GM23338 (cell line): ENCODE data around the gene AQP1. TPM values are rescaled to one million over a fixed set of nuclear protein-coding genes. Genes with fewer than 3 reads are reported as not detected.

Experiments used
- ATAC-seq: fragments of 200-7000 bp; cut with Tn5 transposase; 3 replicates; pipeline ENCODE4 v1.9.1; 2020
- DNase-seq: peaks from one replicate; pipeline ENCODE4 v3.0.0-alpha.2; 2015; ENCODE audit warnings: low spot score
- H2AFZ ChIP-seq: fragments of 200-600 bp; sonication (generic); 2 replicates; pipeline ENCODE4 v1.8.0; 2016; ENCODE audit warnings: antibody characterized with exemption, mild to moderate bottlenecking, moderate library complexity
- H3F3A ChIP-seq: fragments of 200-600 bp; sonication (generic); replicated peaks from 2 replicates; pipeline ENCODE4 v1.8.0; 2017; ENCODE audit warnings: antibody characterized with exemption, mixed run types, low read depth
- H3K27ac ChIP-seq: fragments of 200-600 bp; sonication (generic); 2 replicates; pipeline ENCODE4 v1.6.1; 2016; ENCODE audit warnings: low read depth
- H3K27me3 ChIP-seq: fragments of 200-600 bp; sonication (generic); 2 replicates; pipeline ENCODE4 v1.8.0; 2016; ENCODE audit warnings: mild to moderate bottlenecking, mixed run types, moderate library complexity; ENCODE audit not compliant: insufficient read depth
- H3K36me3 ChIP-seq: fragments of 200-600 bp; sonication (generic); 2 replicates; pipeline ENCODE4 v1.8.0; 2016; ENCODE audit warnings: mild to moderate bottlenecking; ENCODE audit not compliant: insufficient read depth
- H3K4me1 ChIP-seq: fragments of 200-600 bp; sonication (generic); 2 replicates; pipeline ENCODE4 v1.8.0; 2016; ENCODE audit warnings: mild to moderate bottlenecking, moderate library complexity; ENCODE audit not compliant: insufficient read depth
- H3K4me2 ChIP-seq: fragments of 200-600 bp; sonication (generic); 2 replicates; pipeline ENCODE4 v1.7.1; 2017; ENCODE audit warnings: mixed run types
- H3K4me3 ChIP-seq: fragments of 200-600 bp; sonication (generic); 2 replicates; pipeline ENCODE4 v1.6.1; 2016; ENCODE audit warnings: mixed run types
- H3K79me2 ChIP-seq: fragments of 200-600 bp; sonication (generic); replicated peaks from 2 replicates; pipeline ENCODE4 v1.8.0; 2017; ENCODE audit warnings: mild to moderate bottlenecking; ENCODE audit not compliant: insufficient read depth
- H3K9me2 ChIP-seq: fragments of 200-600 bp; sonication (generic); 2 replicates; pipeline ENCODE4 v1.8.0; 2017; ENCODE audit not compliant: insufficient read depth
- H4K20me1 ChIP-seq: fragments of 200-600 bp; sonication (generic); replicated peaks from 2 replicates; pipeline ENCODE4 v1.8.0; 2017; ENCODE audit warnings: mild to moderate bottlenecking; ENCODE audit not compliant: insufficient read depth
- H3K27ac Mint-ChIP-seq: 2 replicates; pipeline ENCODE4 v1.8.0; 2020; ENCODE audit warnings: inconsistent platforms, mild to moderate bottlenecking, moderate library complexity, mixed read lengths
- H3K27me3 Mint-ChIP-seq: 3 replicates; pipeline ENCODE4 v1.8.0; 2022; ENCODE audit warnings: low read depth, mild to moderate bottlenecking, moderate library complexity, mixed read lengths, inconsistent platforms; ENCODE audit not compliant: insufficient read depth, poor library complexity
- H3K36me3 Mint-ChIP-seq: 3 replicates; pipeline ENCODE4 v1.8.0; 2021; ENCODE audit warnings: low read depth, mild to moderate bottlenecking, inconsistent platforms, moderate library complexity, mixed read lengths
- H3K4me1 Mint-ChIP-seq: 3 replicates; pipeline ENCODE4 v1.8.0; 2020; ENCODE audit warnings: mild to moderate bottlenecking, inconsistent platforms, mixed read lengths
- H3K4me3 Mint-ChIP-seq: 3 replicates; pipeline ENCODE4 v1.8.0; 2021; ENCODE audit warnings: moderate library complexity, mild to moderate bottlenecking, inconsistent platforms, mixed read lengths
- H3K9me3 Mint-ChIP-seq: 3 replicates; pipeline ENCODE4 v1.8.0; 2020; ENCODE audit warnings: moderate library complexity, mild to moderate bottlenecking, inconsistent platforms, mixed read lengths
- CREB1 ChIP-seq: fragments of 250-450 bp; sonication (Bioruptor Pico); IDR thresholded peaks from 2 replicates; pipeline ENCODE4 v1.5.0; 2020; ENCODE audit warnings: low read depth, mild to moderate bottlenecking, moderate library complexity
- CTCF ChIP-seq, 2 experiments: fragments of 200-600 bp in 1 of 2; sonication (generic) in 1 of 2; conservative IDR thresholded peaks; 2 replicates each; pipeline versions ENCODE4 v1.5.1 to v1.6.1; 2016 to 2017; ENCODE audit warnings: antibody characterized with exemption in 2 of 2, low read depth in 2 of 2, mild to moderate bottlenecking in 2 of 2, moderate library complexity in 1 of 2
- EZH2phosphoT487 ChIP-seq: fragments of 200-600 bp; sonication (generic); IDR thresholded peaks from one replicate; pipeline ENCODE4 v1.8.1; 2018; ENCODE audit warnings: antibody characterized with exemption; ENCODE audit not compliant: unreplicated experiment
- JUNB ChIP-seq: IDR thresholded peaks from one replicate; pipeline ENCODE4 v1.6.1; 2016; ENCODE audit warnings: antibody characterized with exemption; ENCODE audit not compliant: unreplicated experiment
- NANOG ChIP-seq: IDR thresholded peaks from 2 replicates; pipeline ENCODE4 v1.6.1; 2016; ENCODE audit warnings: antibody characterized with exemption, borderline replicate concordance
- POLR2AphosphoS5 ChIP-seq: IDR thresholded peaks from 2 replicates; pipeline ENCODE4 v1.6.1; 2016; ENCODE audit warnings: antibody characterized with exemption, low read depth
- REST ChIP-seq: IDR thresholded peaks from one replicate; pipeline ENCODE4 v1.6.1; 2018; ENCODE audit warnings: antibody characterized with exemption; ENCODE audit not compliant: unreplicated experiment
- STAT1 ChIP-seq: IDR thresholded peaks from one replicate; pipeline ENCODE4 v1.6.1; 2016; ENCODE audit warnings: antibody characterized with exemption; ENCODE audit not compliant: unreplicated experiment
- ZNF114 ChIP-seq: fragments of 250-450 bp; sonication (Bioruptor Pico); IDR thresholded peaks from 2 replicates; pipeline ENCODE4 v1.5.0; 2020; ENCODE audit warnings: mild to moderate bottlenecking, moderate library complexity
- ZNF331 ChIP-seq: fragments of 250-450 bp; sonication (Bioruptor Pico); IDR thresholded peaks from 2 replicates; pipeline ENCODE4 v1.5.0; 2020; ENCODE audit warnings: low read depth, mild to moderate bottlenecking, moderate library complexity
- polyA plus RNA-seq: library from polyadenylated mRNA; unstranded; fragments of >200 nt; fragmentation: Nextera tagmentation; extraction: Ambion mirVana; gene quantifications from 2 replicates; pipeline ENCODE4 v1.2.1, GENCODE V29; 2016
- total RNA-seq: library from RNA; depleted of rRNA; stranded (reverse); fragments of >200 nt; shearing (Covaris generic); gene quantifications from 2 replicates; pipeline ENCODE4 v1.2.3, GENCODE V29; 2014
- TF ChIP-seq, protein P1 (sequence below): IDR thresholded peaks from 2 replicates; pipeline ENCODE4 v1.6.1; 2016; ENCODE audit warnings: antibody characterized with exemption

AQP1 gene
- total and polyA plus RNA-seq, 2 experiments from 2014 or later, result 0.28 TPM; not detected in 1

DNA sequence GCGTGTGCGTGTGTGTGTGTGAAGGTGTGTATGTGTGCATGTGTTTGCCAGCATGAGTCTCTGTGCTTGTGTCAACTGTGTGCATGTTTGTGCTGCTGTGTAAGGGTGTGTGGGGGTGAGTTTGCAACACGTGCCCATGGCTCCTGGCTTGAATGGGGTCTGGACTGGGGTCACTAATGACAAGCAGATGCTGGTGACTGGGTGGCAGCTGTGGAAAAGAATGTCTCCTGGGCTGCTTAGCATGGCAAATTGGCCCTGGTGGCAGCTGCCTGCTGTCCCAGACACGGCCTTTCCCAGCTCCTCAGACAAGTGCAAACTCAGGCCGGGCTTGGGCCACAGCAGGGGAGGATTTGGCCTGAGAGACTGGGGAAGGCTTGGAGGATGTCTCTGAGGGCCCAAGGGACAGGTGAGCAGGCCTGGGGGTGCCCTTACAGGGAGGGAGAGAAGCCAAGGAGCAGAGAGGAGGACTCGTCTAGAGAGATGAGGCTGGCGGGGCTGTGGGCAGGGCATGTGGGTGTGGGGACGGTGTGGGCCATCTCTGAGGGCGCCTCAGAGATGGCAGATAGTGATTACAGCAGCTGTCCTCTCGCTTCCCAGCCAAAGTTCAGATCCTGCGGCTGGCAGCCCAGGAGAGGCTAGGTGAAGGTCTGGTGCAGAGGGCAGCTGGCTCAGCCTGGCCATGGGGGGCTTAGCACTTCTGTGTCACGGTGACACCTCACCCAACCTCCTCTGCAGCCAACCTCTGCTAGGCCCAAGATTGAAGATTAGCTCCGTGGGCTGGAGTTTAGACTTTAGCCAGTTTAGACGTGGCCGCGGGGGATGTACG is 1.5 kb downstream of the AQP1 start (continued):
- no peak for TF ChIP-seq JUNB

GRCh38 chr7:30913821-30914515 is 2.3 kb downstream of the AQP1 start:
- no peaks in the 10 kb centered on the region for H3F3A ChIP-seq
- Mint-ChIP-seq H3K36me3 (no peaks in the 10 kb centered on the region; the same call in 2 of the 3 replicates), H3K27me3 (peaks cover 9% of the 10 kb centered on the region), H3K4me3 (no peak overlapping the region), H3K27ac (no peak overlapping the region), H3K4me1 (peaks cover 31% of the 10 kb centered on the region), H3K9me3 (no peaks in the 10 kb centered on the region)
- no peaks in the 10 kb centered on the region for H3K36me3 ChIP-seq
- ATAC-seq (peak; percentile 8; the same call in 1 of the 3 replicates), DNase-seq (no peak)
- no peaks in the 10 kb centered on the region for H3K27me3 ChIP-seq
- H3K4me1 ChIP-seq, result no peaks in the 10 kb centered on the region
- TF ChIP-seq ZNF114 (CRISPR knock-in tag) (no peak), EZH2phosphoT487 (no peak), CREB1 (no peak), REST (no peak), CTCF (conservative IDR thresholded peaks at IDR 0.05; ENCODE audit: low read depth in 2 of 2) (no peak), NANOG (no peak), POLR2AphosphoS5 (no peak), STAT1 (no peak), JUNB (no peak), ZNF331 (CRISPR knock-in tag) (no peak)
- TF ChIP-seq, protein P1, sequence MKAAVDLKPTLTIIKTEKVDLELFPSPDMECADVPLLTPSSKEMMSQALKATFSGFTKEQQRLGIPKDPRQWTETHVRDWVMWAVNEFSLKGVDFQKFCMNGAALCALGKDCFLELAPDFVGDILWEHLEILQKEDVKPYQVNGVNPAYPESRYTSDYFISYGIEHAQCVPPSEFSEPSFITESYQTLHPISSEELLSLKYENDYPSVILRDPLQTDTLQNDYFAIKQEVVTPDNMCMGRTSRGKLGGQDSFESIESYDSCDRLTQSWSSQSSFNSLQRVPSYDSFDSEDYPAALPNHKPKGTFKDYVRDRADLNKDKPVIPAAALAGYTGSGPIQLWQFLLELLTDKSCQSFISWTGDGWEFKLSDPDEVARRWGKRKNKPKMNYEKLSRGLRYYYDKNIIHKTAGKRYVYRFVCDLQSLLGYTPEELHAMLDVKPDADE, result no peak
- no peaks in the 10 kb centered on the region for H4K20me1 ChIP-seq
- no peak overlapping the region for H3K4me2 ChIP-seq
- H2AFZ ChIP-seq, result no peak overlapping the region
- H3K9me2 ChIP-seq, result no peaks in the 10 kb centered on the region
- H3K79me2 ChIP-seq, result no peaks in the 10 kb centered on the region
- H3K4me3 ChIP-seq, result no peak overlapping the region
- no peak overlapping the region for H3K27ac ChIP-seq
